ENCODE results near the gene CYTL1. TPM values are rescaled to one million over a fixed set of nuclear protein-coding genes. Genes with fewer than 3 reads are reported as not detected.

Gene CYTL1
- total RNA-seq, 1 experiment from 2014 or later = not detected

- peak; percentile 87 for ATAC-seq
- Histone ChIP-seq H3K79me2 (ENCODE audit: low read length) (no peaks in the 10 kb centered on the region), H3F3A (ENCODE audit: low read length, unreplicated experiment) (no peaks in the 10 kb centered on the region), H3K4me1 (ENCODE audit: insufficient read depth, low read length) (peaks cover 23% of the 10 kb centered on the region), H3K27ac (ENCODE audit: low read length) (peak overlapping the region; percentile 58), H3K9ac (ENCODE audit: low read length) (no peak overlapping the region), H3K4me3 (ENCODE audit: low read length) (no peak overlapping the region), H3K36me3 (ENCODE audit: low read depth, low read length) (no peaks in the 10 kb centered on the region), H3K4me2 (ENCODE audit: low read length) (peak overlapping the region; percentile 55), H3K9me3 (ENCODE audit: low read length) (no peaks in the 10 kb centered on the region), H2AFZ (ENCODE audit: low read length) (no peak overlapping the region), H3K27me3 (ENCODE audit: low read length) (no peaks in the 10 kb centered on the region), H3K9me2 (replicated peaks; ENCODE audit: low read length) (no peaks in the 10 kb centered on the region), H4K20me1 (ENCODE audit: low read length) (no peaks in the 10 kb centered on the region)
- POLR2A ChIA-PET (ENCODE audit: unreplicated experiment) = no interaction called here
- TF ChIP-seq EZH2phosphoT487 (IDR thresholded peaks at IDR 0.05; ENCODE audit: borderline replicate concordance, low read length) (no peak), CTCF (conservative IDR thresholded peaks at IDR 0.05; ENCODE audit: low read depth, low read length) (no peak), EZH2 (IDR thresholded peaks at IDR 0.05; ENCODE audit: low read length, unreplicated experiment) (no peak)
- intact Hi-C loops (cut with micrococcal nuclease) = no loop called here
- no TSS peak for BruUV-seq (replicated peaks)
- DNase-seq = peak; percentile 94
- CTCF ChIA-PET = interaction anchor here (0.6 to 0.7 kb wide), 2 partner anchors 128 to 782 kb away, joined by 5 to 6 read pairs; no protein-coding TSS in a partner anchor
Measured at GRCh38 chr4:5037553-5038551, 18.6 kb upstream of the CYTL1 start.

GRCh38 chr4:5036239-5036638 lies 17.0 kb upstream of the CYTL1 start:
- Histone ChIP-seq H3K9me3 (ENCODE audit: low read length) (no peaks in the 10 kb centered on the region), H2AFZ (ENCODE audit: low read length) (peak overlapping the region; percentile 57; the same call in 1 of the 2 replicates), H3K9me2 (replicated peaks; ENCODE audit: low read length) (no peaks in the 10 kb centered on the region), H3K27me3 (ENCODE audit: low read length) (no peaks in the 10 kb centered on the region), H3K36me3 (ENCODE audit: low read depth, low read length) (no peaks in the 10 kb centered on the region), H3K4me3 (ENCODE audit: low read length) (no peak overlapping the region), H4K20me1 (ENCODE audit: low read length) (no peaks in the 10 kb centered on the region), H3K4me2 (ENCODE audit: low read length) (no peak overlapping the region), H3K9ac (ENCODE audit: low read length) (no peak overlapping the region), H3K79me2 (ENCODE audit: low read length) (no peaks in the 10 kb centered on the region), H3K4me1 (ENCODE audit: insufficient read depth, low read length) (peaks cover 23% of the 10 kb centered on the region), H3F3A (ENCODE audit: low read length, unreplicated experiment) (no peaks in the 10 kb centered on the region), H3K27ac (ENCODE audit: low read length) (no peak overlapping the region)
- DNase-seq (peak; percentile 11), ATAC-seq (no peak)
- intact Hi-C loops (cut with micrococcal nuclease) = no loop called here
- POLR2A ChIA-PET (ENCODE audit: unreplicated experiment) = interaction anchor here (0.6 kb wide), 1 partner anchor 198 kb away, joined by 5 read pairs; no protein-coding TSS in a partner anchor
- CTCF ChIA-PET = no interaction called here
- no peak for TF ChIP-seq EZH2 (IDR thresholded peaks at IDR 0.05; ENCODE audit: low read length, unreplicated experiment)
- BruUV-seq (replicated peaks) = no TSS peak

GRCh38 chr4:5034206-5034605 lies 14.9 kb upstream of the CYTL1 start:
- peaks cover 21% of the 10 kb centered on the region for H3K4me1 ChIP-seq (ENCODE audit: insufficient read depth, low read length)
- H3K27me3 ChIP-seq (ENCODE audit: low read length) = no peaks in the 10 kb centered on the region; the same call in 1 of the 2 replicates
- H3K9ac ChIP-seq (ENCODE audit: low read length) = no peak overlapping the region
- ChIA-PET CTCF (no interaction called here), POLR2A (ENCODE audit: unreplicated experiment) (no interaction called here)
- H3K4me3 ChIP-seq (ENCODE audit: low read length) = no peak overlapping the region
- no peak overlapping the region for H3K4me2 ChIP-seq (ENCODE audit: low read length)
- H2AFZ ChIP-seq (ENCODE audit: low read length) = no peak overlapping the region
- no peaks in the 10 kb centered on the region for H3K9me2 ChIP-seq (replicated peaks; ENCODE audit: low read length)
- intact Hi-C loops (cut with micrococcal nuclease) = no loop called here
- H3K36me3 ChIP-seq (ENCODE audit: low read depth, low read length) = no peaks in the 10 kb centered on the region
- no peaks in the 10 kb centered on the region for H3K9me3 ChIP-seq (ENCODE audit: low read length)
- no peaks in the 10 kb centered on the region for H3F3A ChIP-seq (ENCODE audit: low read length, unreplicated experiment)
- no peaks in the 10 kb centered on the region for H4K20me1 ChIP-seq (ENCODE audit: low read length)
- no peak overlapping the region for H3K27ac ChIP-seq (ENCODE audit: low read length)
- TF ChIP-seq CTCF (conservative IDR thresholded peaks at IDR 0.05; ENCODE audit: low read depth, low read length) (no peak), EZH2 (IDR thresholded peaks at IDR 0.05; ENCODE audit: low read length, unreplicated experiment) (no peak), EZH2phosphoT487 (IDR thresholded peaks at IDR 0.05; ENCODE audit: borderline replicate concordance, low read length) (no peak)
- DNase-seq (no peak), ATAC-seq (no peak)
- BruUV-seq (replicated peaks) = no TSS peak
- H3K79me2 ChIP-seq (ENCODE audit: low read length) = no peaks in the 10 kb centered on the region

All from PC-3 (cell line).